Renal cortical epithelial cell (primary cell): Measurements from ENCODE around the gene KXD1. TPM values are rescaled to one million over a fixed set of nuclear protein-coding genes. Genes with fewer than 3 reads are reported as not detected.
"Not testable (repeated sequence)": the region's sequence is repeated elsewhere in the genome, so short reads cannot be mapped to it uniquely, and the experiment has no call there.

Experiments
- DNase-seq: peaks from one replicate; pipeline ENCODE4 v3.0.0-alpha.2; 2011; ENCODE audit warnings: low read depth
- total RNA-seq: library from RNA; depleted of rRNA; stranded (reverse); fragments of >200 nt; gene quantifications from 2 replicates; pipeline ENCODE4 v1.2.3, GENCODE V29; 2014

The KXD1 gene, protein sequence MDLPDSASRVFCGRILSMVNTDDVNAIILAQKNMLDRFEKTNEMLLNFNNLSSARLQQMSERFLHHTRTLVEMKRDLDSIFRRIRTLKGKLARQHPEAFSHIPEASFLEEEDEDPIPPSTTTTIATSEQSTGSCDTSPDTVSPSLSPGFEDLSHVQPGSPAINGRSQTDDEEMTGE
- 47.6 and 76.4 TPM in 2 replicates for total RNA-seq

DNA sequence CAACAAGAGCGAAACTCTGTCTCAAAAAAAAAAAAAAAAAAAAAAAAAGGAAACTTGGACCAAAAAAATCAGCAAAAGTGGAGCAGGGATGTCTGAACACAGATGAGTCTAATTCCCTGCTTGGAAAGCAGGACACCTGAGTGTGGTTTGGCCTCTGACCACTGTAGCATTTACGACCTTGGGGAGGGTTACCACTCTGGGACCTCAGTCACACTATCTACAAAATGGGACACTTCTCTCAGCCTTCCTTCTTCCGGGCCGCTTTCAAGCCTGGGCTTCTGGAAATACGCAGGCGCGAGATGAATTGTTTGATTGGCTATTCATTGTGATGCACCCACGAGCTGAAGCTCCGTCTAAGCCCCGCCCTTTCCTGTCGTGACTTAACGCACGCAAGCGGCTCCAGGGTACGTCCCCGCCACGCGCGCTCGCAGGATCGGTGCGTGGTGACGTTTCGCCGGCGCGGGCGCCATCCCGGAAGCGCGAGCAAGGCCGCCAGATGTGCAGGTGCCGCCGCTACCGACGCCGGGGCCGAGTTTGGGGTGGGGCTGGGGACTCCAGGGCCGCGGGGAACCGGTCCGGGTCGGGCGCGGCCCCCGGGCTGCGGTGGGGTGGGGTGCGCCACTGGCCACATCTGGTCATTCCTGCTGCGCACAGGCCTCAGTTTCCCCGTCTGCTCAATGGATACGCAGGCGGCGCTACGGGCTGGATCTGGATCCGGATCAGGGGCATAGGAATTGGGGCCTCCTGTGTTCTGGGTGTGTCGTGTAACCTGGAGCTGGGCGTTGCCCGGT lies at the start of gene KXD1:
TSS of gene KXD1 (plus strand) at position 460 of the 791 bp plus-strand sequence. CDS start 4,187 bp downstream, outside the sequence.
- DNase-seq: peak; percentile 99

DNA sequence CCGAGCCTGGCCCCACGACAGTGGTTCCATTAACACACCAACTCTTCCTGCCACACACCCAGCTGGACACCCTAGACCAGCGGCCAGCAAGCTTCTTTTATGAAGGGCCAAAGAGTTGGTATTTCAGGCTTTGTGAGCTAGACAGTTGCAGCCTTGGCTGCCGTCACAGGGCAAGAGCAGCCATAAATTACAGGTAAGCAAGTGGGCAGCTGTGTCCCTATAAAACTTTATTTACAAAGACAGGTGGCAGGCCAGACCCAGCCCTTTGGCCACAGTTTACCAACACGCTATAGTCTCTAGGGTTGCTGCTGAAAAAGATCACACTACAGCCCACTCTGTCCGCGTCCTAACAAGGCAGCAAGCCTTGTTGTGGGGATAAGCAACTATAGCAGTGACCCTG lies 49.1 kb upstream of the KXD1 start:
- DNase-seq: no peak

DNA sequence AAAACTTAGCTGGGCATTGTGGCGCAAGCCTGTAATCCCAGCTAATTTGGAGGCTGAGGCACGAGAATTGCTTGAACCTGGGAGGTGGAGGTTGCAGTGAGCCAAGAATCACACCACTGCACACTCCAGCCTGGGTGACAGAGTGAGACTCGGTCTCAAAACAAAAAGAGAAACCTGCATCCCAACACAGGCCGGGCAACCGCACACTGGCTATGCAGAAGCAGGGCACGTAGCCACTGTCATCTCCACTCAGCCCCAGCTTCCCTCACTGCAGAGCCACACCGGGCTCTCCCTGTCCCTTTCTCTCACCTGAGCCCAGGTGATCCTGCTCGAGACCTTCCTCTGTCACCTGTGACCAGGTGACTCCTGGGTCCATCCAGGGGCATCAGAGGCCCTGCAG lies 47.5 kb upstream of the KXD1 start:
- no peak for DNase-seq

DNA sequence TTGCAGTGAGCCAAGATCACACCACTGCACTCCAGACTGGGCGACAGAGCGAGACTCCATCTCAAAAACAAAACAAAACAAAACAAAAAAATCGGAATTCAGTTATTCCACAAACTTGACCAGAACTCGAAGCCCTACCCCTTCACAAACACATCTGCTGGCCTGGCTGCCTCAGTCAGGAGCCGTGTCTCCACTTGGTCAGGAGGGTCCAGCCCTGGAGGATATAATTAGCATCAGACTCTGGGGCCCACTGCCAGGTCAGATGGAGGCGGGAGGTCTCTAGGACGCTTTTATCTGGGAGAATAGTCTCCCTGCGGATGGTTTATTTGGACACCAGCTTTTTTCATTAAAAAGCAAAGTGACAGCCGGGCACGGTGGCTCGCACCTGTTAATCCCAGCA lies 43.8 kb upstream of the KXD1 start:
- DNase-seq: no peak

DNA sequence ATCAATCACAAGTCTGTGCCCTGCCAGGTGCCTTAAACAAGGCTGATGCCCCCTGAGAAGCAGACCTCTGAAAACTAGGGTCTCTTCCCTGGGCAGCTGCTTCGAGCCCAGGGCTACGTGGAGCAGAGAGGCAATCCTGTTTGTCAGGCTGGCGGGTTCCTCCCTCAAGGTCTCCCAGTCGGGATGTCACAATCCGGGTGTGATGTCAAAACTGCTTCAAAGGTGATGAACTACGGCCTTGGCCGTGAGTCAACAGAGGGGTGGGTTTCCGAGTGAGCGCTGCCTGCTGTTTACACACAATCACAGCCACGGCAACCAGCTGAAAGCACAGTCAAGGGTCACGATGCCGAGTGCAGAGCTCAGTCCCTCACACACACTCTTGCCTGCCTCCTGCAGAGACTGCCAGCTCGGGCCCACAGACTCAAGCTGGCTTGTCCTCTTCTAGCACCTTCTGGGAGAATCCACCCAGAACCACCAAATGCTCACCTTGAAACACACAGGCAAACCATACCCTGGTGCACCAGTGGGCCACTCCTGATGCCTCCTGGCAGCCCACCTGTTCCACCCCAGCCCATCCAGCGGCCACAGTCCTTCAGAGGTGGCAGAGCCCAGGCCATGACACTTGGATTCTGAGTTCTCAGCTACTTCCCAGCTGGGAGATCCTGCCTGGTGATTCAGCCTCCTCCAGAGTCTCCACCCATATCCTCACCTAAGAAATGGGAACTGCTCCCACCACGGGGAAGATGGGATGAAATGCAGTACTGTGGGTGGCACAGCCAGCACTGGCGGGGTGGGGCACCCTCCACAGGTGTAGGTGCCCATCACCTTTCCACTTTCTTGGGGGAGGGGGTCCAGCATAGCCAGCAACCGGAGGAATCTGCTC lies 42.6 kb upstream of the KXD1 start:
- peak; percentile 93 for DNase-seq

DNA sequence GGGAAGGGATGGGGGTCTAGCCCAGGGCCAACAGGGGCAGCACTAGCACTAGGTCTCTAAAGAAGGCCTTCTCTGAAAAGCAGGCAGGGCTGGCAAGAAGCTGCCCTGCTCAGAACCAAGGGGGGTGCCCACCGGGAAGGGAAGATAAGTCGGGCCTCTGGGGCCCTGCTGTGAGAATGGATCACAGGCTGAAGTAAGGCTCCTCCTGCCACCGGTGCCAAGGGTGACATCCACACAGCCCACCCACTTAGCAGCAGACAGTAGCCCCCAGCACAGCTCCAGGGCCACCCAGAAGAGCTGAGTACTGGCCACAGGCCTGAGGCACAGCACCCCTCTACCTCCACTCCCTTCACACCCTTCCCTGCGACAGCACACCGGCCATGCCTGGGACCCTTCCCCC lies 41.7 kb upstream of the KXD1 start:
- DNase-seq: no peak

DNA sequence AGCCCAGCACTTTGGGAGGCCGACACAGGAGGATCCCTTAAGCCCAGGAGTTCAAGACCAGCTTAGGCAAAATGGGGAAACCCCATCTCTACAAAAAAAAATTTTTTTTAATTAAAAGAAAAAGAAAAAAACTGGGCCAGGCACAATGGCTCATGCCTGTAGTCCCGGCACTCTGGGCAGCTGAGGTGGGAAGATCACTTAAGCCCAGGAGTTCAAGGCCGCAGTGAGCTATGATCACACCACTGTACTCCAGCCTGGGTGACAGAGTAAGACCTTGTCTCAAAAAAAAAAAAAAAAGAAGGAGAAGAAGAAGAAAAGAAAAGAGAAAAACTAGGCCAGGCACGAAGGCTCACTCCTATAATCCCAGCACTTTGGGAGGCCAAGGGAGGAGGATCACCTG lies 40.1 kb upstream of the KXD1 start:
- DNase-seq: no peak

DNA sequence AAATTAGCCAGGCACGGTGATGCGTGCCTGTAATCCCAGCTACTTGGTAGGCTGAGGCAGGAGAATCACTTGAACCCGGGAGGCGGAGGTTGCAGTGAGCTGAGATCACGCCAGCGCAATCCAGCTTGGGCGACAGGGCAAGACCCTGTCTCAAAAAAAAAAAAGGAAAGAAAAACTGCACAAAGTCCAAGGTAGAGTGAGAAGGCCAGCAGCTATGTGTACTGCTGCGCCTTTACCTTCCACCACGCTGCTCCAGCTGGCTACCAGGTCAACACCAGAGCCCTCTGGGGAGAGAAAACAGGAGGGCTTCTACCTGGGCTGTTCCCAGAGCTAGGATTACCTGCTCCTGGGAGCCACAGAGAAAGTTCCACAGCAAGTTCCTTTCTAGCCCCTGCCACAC lies 39.0 kb upstream of the KXD1 start:
- DNase-seq: no peak

DNA sequence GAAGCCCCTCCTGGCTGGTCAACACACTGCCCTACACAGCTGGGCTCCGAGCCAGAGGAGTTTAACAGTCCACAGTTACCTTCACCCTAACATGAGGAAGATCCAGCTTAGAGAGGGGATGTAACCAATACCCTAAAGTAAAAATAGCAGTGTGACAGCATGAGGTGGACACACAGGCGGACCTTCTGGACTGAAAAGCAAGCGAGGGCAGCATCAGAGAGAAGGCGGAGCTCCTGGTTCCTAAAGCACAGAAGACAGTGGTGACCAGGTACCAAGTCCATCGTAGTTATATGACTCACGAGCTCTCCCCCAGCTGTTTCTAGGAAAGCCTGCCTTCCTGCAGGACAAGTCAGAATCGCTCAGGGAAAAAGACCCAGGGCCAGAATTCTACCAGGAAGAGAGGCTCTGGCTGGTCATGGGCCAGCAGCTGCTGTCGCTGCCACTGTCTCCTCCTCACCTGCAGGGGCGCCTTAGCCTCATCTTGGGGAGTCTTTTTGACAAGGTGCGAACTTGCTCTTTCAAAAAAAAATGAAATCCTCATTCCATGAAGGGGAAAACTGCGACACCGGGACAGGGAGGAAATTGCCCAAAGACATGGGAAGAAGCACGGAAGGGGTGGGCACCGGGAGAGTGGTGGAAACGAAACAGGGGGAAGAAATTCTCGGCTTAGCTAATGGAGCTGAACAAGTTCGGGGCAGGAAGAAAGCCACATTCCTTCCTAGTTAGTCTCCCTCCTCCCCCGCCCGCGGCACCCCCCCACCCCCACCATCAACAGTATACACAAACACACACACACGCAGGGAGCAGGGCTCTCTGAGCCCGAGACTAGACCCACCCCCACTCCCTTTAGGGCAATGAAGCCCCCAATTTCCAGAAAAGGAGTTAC lies 37.5 kb upstream of the KXD1 start:
- DNase-seq: peak; percentile 93

DNA sequence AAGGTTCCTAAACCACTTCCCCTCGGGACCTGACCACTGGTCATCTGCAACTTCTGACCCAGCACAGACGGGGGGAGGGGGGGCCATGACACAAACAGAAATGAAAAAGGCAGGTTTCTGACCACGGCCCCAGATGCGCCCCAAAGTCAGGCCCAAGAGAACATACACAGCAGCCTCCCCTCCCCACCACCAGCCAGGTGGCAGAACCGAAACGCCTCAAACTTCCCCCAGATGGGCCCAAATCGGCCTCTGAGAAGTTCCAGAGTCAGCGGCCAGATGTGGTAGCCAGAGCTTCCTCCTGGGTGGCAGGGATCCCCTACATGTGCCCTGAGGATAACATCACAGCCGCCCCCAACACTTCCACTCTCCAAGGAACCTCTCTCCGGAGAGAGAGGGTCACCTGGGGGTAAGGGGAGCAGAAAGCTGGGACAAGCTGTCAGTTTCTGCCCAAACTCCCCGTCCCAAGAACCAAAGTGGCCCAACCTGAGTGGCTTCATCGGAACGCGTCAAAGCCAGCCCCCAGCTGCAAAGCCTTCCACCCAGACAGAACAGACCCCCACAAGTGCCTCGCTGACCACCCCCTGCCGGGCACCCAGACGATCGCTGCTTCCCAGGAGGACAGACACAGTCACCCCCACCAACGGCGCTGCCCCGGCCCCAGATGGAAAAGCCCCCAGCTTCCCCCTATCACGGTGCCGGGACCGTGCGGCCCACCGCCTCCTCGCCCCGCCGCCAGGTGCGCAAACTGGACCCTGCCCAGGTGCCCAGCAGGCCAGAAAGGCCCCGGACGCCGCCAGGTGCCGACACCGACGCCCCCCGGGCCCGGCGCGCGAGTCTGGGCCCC lies 36.6 kb upstream of the KXD1 start:
- DNase-seq: no peak

DNA sequence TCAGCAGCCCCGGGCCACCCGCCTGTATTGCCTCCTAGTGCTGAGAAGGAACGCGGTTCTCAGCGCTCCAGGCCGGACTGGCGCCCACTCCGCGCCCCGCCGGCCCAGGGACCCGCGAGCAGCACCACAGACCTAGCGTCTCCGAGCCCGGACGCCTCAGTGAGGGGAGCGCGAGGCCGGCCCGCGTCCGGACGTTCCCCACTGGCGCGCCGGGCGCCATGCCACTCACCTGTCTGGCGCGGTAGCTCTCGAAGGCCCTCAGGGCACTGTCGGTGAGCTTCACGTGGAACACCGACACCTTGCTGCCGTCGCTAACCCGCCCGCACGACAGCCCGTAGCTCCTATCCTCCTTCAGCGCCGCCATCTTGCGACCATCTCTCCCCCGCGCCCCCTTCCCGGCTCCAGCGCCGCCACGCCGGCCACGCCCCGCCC lies 36.0 kb upstream of the KXD1 start, which contains the start of gene ELL:
TSS of gene ELL (minus strand) at position 379 of the 432 bp plus-strand sequence. CDS start at position 364, 15 bp downstream.
- DNase-seq: no peak

DNA sequence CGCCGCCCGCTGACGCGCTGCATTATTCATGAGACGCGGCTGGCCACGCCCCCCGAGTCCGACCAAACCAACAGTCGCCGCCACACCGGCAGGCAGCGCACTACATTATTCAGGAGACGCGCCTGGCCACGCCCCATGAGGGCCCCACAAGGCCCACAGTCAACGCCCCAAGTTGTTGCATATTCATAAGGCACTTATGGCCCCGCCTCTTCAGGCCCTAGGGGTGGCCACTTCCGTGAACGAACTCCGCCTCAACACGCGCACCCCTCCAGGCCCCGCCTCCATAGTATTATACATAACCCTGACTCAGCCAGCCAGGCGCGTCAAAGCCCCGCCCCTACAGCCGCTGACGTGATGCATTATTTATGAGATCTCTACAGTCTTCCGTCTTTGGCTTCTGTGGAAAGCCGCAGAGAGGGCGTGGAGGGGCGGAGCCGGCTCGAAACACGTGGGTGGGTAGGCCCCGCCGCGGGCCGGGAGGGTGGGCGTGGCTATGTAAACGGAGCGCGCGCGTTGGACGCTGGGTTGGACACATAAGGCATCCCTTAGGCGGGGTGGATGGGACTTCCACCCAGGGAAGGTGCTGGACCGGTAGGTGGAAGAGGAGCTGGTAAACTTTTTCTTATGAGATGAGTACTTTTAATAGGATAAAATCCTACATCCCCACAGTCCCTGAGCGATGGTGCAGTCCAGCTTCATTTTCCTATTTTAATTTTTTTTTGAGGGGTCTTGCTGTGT lies 35.4 kb upstream of the KXD1 start:
- peak; percentile 98 for DNase-seq

DNA sequence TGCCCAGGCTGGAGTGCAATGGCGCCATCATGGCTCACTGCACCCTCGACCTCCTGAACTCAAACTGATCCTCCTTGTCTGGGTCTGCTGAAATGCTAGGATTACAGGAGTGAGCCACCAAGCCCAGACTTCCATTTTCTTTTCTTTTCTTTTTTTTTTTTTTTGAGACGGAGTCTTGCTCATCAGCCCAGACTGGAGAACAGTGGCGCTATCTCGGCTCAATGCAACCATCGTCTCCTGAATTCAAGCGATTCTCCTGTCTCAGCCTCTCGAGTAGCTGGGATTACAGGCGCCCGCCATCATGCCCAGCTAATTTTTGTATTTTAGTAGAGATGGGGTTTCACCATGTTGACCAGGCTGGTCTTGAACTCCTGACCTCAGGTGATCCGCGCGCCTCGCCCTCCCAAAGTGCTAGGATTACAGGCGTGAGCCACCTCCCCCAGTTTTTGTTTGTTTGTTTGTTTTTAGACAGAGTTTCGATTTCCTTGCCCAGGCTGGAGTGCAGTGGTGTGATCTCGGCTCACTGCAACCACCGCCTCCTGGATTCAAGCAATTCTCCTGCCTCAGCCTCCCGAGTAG lies 34.7 kb upstream of the KXD1 start:
- not testable (repeated sequence) for DNase-seq

DNA sequence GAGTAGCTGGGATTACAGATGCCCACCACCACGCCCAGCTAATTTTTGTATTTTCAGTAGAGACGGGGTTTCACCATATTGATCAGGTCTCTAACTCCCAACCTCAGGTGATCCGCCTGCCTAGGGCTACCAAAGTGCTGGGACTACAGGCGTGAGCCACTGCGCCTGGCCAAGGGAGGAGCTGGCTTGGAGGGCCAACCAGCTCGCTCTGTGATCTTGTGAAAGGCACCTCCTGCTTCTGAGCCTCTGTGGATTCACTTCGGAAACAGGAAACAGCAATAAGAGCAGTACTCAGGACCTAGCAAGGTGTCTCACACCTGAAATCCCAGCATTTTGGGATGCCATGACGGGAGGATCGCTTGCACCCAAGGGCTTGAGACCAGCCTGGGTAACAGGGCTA lies 33.8 kb upstream of the KXD1 start:
- no peak for DNase-seq

DNA sequence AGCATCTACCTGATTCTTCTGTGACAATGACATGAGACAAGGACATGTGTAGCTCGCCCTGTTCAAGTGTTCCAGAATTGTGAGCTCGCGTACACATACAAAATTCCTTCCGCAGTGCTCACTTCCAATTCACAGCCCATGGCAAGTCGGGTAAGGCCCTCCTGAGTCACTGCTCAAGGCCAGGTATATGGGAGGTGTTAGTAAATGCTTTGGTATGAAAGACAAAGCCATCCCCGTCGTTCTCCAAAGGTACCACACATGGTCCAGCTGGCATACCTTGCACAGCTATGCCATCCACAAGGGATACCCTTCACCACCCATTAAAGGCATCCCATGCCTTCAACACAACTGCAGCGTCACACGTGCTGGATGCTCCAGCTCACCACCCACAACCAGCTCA lies 31.4 kb upstream of the KXD1 start:
- DNase-seq: peak; percentile 35

DNA sequence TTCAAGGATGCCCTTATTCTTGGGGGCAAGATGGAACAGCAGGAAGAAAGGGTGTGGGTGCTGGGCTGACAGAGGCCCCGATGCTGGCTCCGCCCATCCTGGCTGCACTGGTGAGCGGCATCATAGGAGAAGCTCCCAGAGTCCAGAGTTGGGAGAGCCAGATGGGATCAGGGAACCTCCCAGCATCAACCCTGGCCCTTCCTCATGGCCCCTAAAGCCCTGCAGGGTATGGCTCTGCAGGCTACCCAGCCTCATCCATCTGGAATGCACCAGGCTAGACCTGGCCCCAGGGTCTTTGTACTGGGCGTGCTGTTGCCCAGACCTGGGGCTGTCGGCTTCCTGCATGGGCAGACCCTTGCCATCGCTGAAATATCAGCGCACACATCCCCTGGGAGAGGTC lies 27.9 kb upstream of the KXD1 start:
- no peak for DNase-seq

DNA sequence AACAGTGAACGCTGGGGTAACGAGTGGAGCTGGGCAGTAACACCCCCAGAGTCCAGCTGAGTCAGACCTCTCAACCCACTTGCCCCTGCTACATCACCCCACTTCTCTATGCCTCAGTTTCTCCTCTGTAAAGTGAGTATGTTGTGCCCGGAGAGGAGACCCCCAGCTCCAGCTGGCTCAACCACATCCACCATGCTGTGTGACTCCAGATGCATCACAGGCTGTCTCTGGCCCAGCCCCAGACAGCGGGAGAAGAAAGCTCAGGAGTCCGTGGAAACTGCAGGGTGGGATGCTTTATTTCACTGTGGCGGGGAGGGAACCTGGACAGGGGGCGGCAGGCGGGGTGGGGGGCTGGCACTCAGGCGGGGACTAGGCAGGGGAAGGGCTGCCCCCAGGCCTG lies 26.2 kb upstream of the KXD1 start:
- no peak for DNase-seq

DNA sequence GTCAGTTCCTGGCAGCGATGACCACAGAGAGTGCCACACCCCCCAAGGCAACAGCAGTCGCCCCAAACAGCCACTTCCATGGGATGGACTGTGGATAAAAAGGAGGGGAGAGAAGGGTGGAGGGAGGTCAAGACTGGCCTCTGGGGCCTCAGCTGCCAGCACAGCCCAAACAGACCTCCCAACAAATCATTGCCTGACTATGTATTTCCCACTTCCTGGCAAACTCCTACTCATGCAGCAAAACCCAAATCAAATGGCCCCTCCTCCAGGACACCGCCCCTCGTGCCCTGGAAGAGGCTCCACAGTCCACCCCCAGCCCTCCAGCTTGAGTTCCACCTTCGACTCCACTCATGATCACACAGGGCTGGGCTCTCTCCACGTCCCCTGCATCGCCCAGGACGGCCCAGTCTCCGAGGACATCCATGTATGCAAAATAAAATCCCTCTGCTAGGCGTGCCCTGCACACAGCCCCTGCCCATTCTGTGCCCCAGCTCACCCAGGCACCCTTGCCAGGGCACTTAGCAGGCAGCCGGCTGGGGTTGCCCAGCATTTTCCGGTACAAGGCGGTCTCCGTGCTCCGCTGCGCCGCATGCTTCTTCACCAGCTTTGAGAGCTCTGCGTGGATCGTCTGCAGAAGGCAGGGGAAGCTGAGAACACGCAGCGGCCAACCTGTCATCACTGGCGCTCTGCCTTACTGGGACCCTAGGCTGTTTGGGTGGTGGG lies 25.3 kb upstream of the KXD1 start:
- DNase-seq: no peak

DNA sequence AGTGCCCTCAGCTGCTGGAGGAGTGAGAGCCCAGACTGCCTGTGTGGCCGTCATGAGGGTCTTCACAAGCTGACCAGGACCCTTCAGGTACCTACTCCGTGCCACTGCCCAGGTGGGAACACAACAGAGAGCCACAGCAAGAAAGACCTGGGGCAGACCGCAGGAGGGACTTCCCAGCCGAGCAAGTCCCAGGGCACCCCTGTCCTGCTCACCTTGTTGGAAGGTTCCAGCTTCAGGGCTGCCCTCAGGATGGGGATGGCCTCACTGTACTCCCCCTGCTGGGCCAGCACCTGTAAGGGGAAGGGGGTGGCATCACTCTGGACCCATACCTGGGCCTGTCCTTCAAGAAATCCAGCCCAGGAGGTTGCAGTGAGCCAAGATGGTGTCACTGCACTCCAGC lies 24.6 kb upstream of the KXD1 start:
- DNase-seq: no peak
